HepG2 (cell line): ENCODE results near the gene MMP17. TPM values are rescaled to one million over a fixed set of nuclear protein-coding genes. Genes with fewer than 3 reads are reported as not detected.

Source experiments
- ATAC-seq: fragments of 200-7000 bp; cut with Tn5 transposase; 3 replicates; pipeline ENCODE4 v1.9.1; 2020; ENCODE audit warnings: mild to moderate bottlenecking, moderate library complexity
- BruUV-seq: library from RNA; stranded (reverse); fragments of 400-500 nt; replicated peaks from 2 replicates; lab custom pipeline; 2021; lab: Mats Ljungman, UMichigan
- CTCF ChIA-PET: fragments of 300-600 bp; formaldehyde crosslinking; extraction: SDS; loops from one replicate; lab custom pipeline; 2021; ENCODE audit warnings: low total read pairs, inconsistent platforms, low intra/inter-chr PET ratio; lab: Yijun Ruan, JAX
- POLR2A ChIA-PET: fragments of 350-600 bp; sonication (Branson Sonifier 250); formaldehyde crosslinking; loops from one replicate; lab custom pipeline; 2020; ENCODE audit warnings: antibody characterized with exemption, inconsistent platforms; lab: Yijun Ruan, JAX
- DNase-seq: peaks from one replicate; pipeline ENCODE4 v3.0.0-alpha.2; 2015; ENCODE audit warnings: low spot score
- FAIRE-seq: peaks from 3 replicates; lab custom pipeline; 2011; peaks lifted over from hg19 to GRCh38; lab: Jason Lieb, UNC
- H2AFZ ChIP-seq: one replicate; pipeline ENCODE4 v1.6.1; 2011; ENCODE audit warnings: low read length, inconsistent platforms
- H3K27ac ChIP-seq: fragments of 300-600 bp; 3 replicates; pipeline ENCODE4 v1.8.0; 2011; ENCODE audit warnings: mixed run types, mild to moderate bottlenecking, mixed read lengths, low read length, inconsistent platforms; ENCODE audit not compliant: insufficient read depth; ENCODE audit errors: extremely low read length
- H3K27me3 ChIP-seq, 2 experiments: fragments of 200-600 bp in 1 of 2; 2 replicates in 1 of 2; 3 replicates in 1 of 2; pipeline versions ENCODE4 v1.6.0 to v1.8.0; 2011; ENCODE audit warnings: low read length in 2 of 2, mild to moderate bottlenecking in 2 of 2, moderate library complexity in 2 of 2, inconsistent platforms in 1 of 2; ENCODE audit not compliant: insufficient read depth in 2 of 2, control insufficient read depth in 1 of 2
- H3K36me3 ChIP-seq, 2 experiments: fragments of 200-600 bp in 1 of 2; replicated peaks in 1 of 2; 2 replicates in 1 of 2; 3 replicates in 1 of 2; pipeline versions ENCODE4 v1.5.1 to v1.8.0; 2011; ENCODE audit warnings: low read length in 2 of 2, inconsistent platforms in 1 of 2; ENCODE audit not compliant: insufficient read depth in 2 of 2, control insufficient read depth in 1 of 2
- H3K4me1 ChIP-seq: 2 replicates; pipeline ENCODE4 v1.5.1; 2012; ENCODE audit warnings: low read length, inconsistent platforms; ENCODE audit not compliant: insufficient read depth
- H3K4me2 ChIP-seq: 2 replicates; pipeline ENCODE4 v1.6.0; 2011; ENCODE audit warnings: low read depth, low read length, inconsistent platforms
- H3K4me3 ChIP-seq, 3 experiments: fragments of 200-600 bp in 1 of 3; sonication (generic), shearing (Covaris generic) in 1 of 3; replicated peaks in 1 of 3; 2 replicates each; pipeline ENCODE4 v1.5.1; 2011 to 2016; ENCODE audit warnings: low read length in 3 of 3, inconsistent platforms in 2 of 3, low read depth in 2 of 3, mild to moderate bottlenecking in 2 of 3, control low read depth in 1 of 3, mixed read lengths in 1 of 3; ENCODE audit not compliant: insufficient read depth in 1 of 3
- H3K79me2 ChIP-seq: one replicate; pipeline ENCODE4 v1.6.1; 2011; ENCODE audit warnings: low read length, inconsistent platforms; ENCODE audit not compliant: insufficient read depth
- H3K9ac ChIP-seq: 2 replicates; pipeline ENCODE4 v1.6.0; 2011; ENCODE audit warnings: mild to moderate bottlenecking, low read depth, low read length, inconsistent platforms; ENCODE audit not compliant: insufficient read depth
- H3K9me3 ChIP-seq: 2 replicates; pipeline ENCODE4 v1.5.1; 2012; ENCODE audit warnings: mild to moderate bottlenecking, low read length
- H4K20me1 ChIP-seq: 2 replicates; pipeline ENCODE4 v1.6.0; 2011; ENCODE audit warnings: inconsistent platforms, mild to moderate bottlenecking, low read length, moderate library complexity; ENCODE audit not compliant: insufficient read depth
- CTCF ChIP-seq: sonication (generic); formaldehyde crosslinking; IDR thresholded peaks from 2 replicates; pipeline ENCODE4 v1.5.0; 2020; ENCODE audit warnings: mild to moderate bottlenecking, missing genetic modification reagents, moderate library complexity
- DR1 ChIP-seq: sonication (generic); formaldehyde crosslinking; IDR thresholded peaks from 2 replicates; pipeline ENCODE4 v1.8.0; 2021; ENCODE audit warnings: mild to moderate bottlenecking, missing genetic modification reagents, inconsistent platforms
- HOXA3 ChIP-seq: sonication (generic); formaldehyde crosslinking; IDR thresholded peaks from 2 replicates; pipeline ENCODE4 v1.5.0; 2020; ENCODE audit warnings: missing genetic modification reagents
- KAT8 ChIP-seq: IDR thresholded peaks from 2 replicates; pipeline ENCODE4 v1.6.1; 2016; ENCODE audit warnings: missing genetic modification reagents, missing compliant biosample characterization
- LBX2 ChIP-seq: sonication (generic); formaldehyde crosslinking; IDR thresholded peaks from 2 replicates; pipeline ENCODE4 v1.5.0; 2020; ENCODE audit warnings: missing genetic modification reagents, mild to moderate bottlenecking, borderline replicate concordance
- PHF21A ChIP-seq: sonication (generic); formaldehyde crosslinking; IDR thresholded peaks from 2 replicates; pipeline ENCODE4 v1.5.0; 2020; ENCODE audit warnings: mild to moderate bottlenecking, missing genetic modification reagents
- PRDM10 ChIP-seq: sonication (generic); formaldehyde crosslinking; IDR thresholded peaks from 2 replicates; pipeline ENCODE4 v1.4.0; 2020; ENCODE audit warnings: low read depth, missing genetic modification reagents
- REPIN1 ChIP-seq: sonication (generic); formaldehyde crosslinking; IDR thresholded peaks from 2 replicates; pipeline ENCODE4 v1.8.0; 2022; ENCODE audit warnings: missing genetic modification reagents, low read depth, mild to moderate bottlenecking, borderline replicate concordance
- RNF219 ChIP-seq: sonication (generic); formaldehyde crosslinking; IDR thresholded peaks from 2 replicates; pipeline ENCODE4 v1.5.0; 2020; ENCODE audit warnings: mild to moderate bottlenecking, missing genetic modification reagents
- ZFP1 ChIP-seq: IDR thresholded peaks from 2 replicates; pipeline ENCODE4 v1.6.1; 2016
- ZFP37 ChIP-seq: sonication (generic); formaldehyde crosslinking; IDR thresholded peaks from 2 replicates; pipeline ENCODE4 v1.4.0; 2020; ENCODE audit warnings: missing genetic modification reagents, borderline replicate concordance
- ZNF264 ChIP-seq: sonication (generic); formaldehyde crosslinking; IDR thresholded peaks from 2 replicates; pipeline ENCODE4 v1.4.0; 2020; ENCODE audit warnings: missing genetic modification reagents
- ZNF547 ChIP-seq: sonication (generic); formaldehyde crosslinking; IDR thresholded peaks from 2 replicates; pipeline ENCODE4 v1.5.1; 2020; ENCODE audit warnings: mild to moderate bottlenecking, missing genetic modification reagents
- ZNF878 ChIP-seq: sonication (generic); formaldehyde crosslinking; IDR thresholded peaks from 2 replicates; pipeline ENCODE4 v1.8.1; 2023; ENCODE audit warnings: mild to moderate bottlenecking, missing genetic modification reagents, moderate library complexity
- WGBS: methylation state at CpG from one replicate; pipeline ENCODE4 v1.1.6; 2017; ENCODE audit warnings: low lambda C conversion rate; 5-methylcytosine and 5-hydroxymethylcytosine counted together
- in situ Hi-C: cut with HindIII; loops from 2 replicates; pipeline ENCODE4 v1.10.0; 2017; ENCODE audit warnings: low pct_unique_long_range_greater_than_20kb; ENCODE audit not compliant: extremely low pct_ligation_motif_present
- intact Hi-C: fragments of 100-400 bp; cut with micrococcal nuclease; formaldehyde crosslinking; loops from one replicate; pipeline ENCODE4 v1.10.0; 2022; ENCODE audit not compliant: unreplicated experiment
- polyA plus RNA-seq, 8 experiments: library from polyadenylated mRNA; depleted of rRNA in 3 of 8; stranded (reverse) in 7 of 8; unstranded in 1 of 8; fragments of >200 nt; fragmentation: Illumina TruSeq in 4 of 8; extraction: Trizol in 4 of 8; gene quantifications; 2 replicates each; pipeline versions ENCODE4 v1.2.1 to v1.2.3, GENCODE V29; 2011 to 2016; ENCODE audit warnings: low read depth in 4 of 8, missing spikeins in 1 of 8, mixed read lengths in 1 of 8; ENCODE audit not compliant: insufficient read depth in 1 of 8
- total RNA-seq, 5 experiments: library from RNA; depleted of rRNA; stranded (reverse); fragments of >200 nt; fragmentation: Illumina TruSeq; extraction: Trizol; gene quantifications; 2 replicates each; pipeline ENCODE4 v1.2.3, GENCODE V29; 2016; ENCODE audit warnings: low read depth in 1 of 5

MMP17 gene
- total and polyA plus RNA-seq, 2 of the 13 experiments (the other 11 are each of a cell fraction or from before 2014, with no cell fraction given) = 0.55 to 0.80 TPM

- intact Hi-C loops (loop anchor here (10.0 kb wide), 1 partner anchor 60 kb away; no protein-coding TSS in a partner anchor), in situ Hi-C loops (no loop called here)
- Histone ChIP-seq H3K27me3 (peaks cover 0 to 2% of the 10 kb centered on the region in 2 experiments; a peak in 3 of 5 replicates), H3K27ac (peak overlapping the region; percentile 79), H3K4me1 (peaks cover 24% of the 10 kb centered on the region), H3K9me3 (no peaks in the 10 kb centered on the region), H3K9ac (peak overlapping the region; percentile 74), H3K79me2 (peaks cover 8% of the 10 kb centered on the region), H4K20me1 (peaks cover 13% of the 10 kb centered on the region; the same call in 1 of the 2 replicates), H3K4me2 (peak overlapping the region; percentile 89), H2AFZ (no peak overlapping the region), H3K36me3 (peaks cover 1 to 5% of the 10 kb centered on the region in 2 experiments; a peak in 3 of 5 replicates), H3K4me3 (peak overlapping the region; percentile 66 to 82 (median 72))
- POLR2A ChIA-PET = interaction anchor here (1.6 kb wide), 1 partner anchor 33 kb away, joined by 5 read pairs; no protein-coding TSS in a partner anchor
- FAIRE-seq = no peak
- ATAC-seq = no peak
- no peak for DNase-seq
- WGBS = 1% methylated on average over 32 of the region's 54 CpGs
- CTCF ChIA-PET = no interaction called here
- BruUV-seq = no TSS peak
- TF ChIP-seq ZFP1 (CRISPR knock-in tag) (no peak), KAT8 (CRISPR knock-in tag) (no peak), DR1 (CRISPR knock-in tag) (no peak), REPIN1 (CRISPR knock-in tag) (no peak), ZNF264 (CRISPR knock-in tag) (no peak), ZNF878 (no peak), PHF21A (CRISPR knock-in tag) (no peak), LBX2 (CRISPR knock-in tag) (no peak), ZFP37 (CRISPR knock-in tag) (no peak), PRDM10 (CRISPR knock-in tag) (no peak), ZNF547 (no peak), CTCF (CRISPR knock-in tag) (no peak), RNF219 (CRISPR knock-in tag) (no peak), HOXA3 (no peak)
Observed at GRCh38 chr12:131894981-131895639, 66.9 kb downstream of the MMP17 start.
